OCI-LY7 (cell line): ENCODE measurements around the gene COL16A1. TPM values are rescaled to one million over a fixed set of nuclear protein-coding genes. Genes with fewer than 3 reads are reported as not detected.

Source experiments
- BruUV-seq: library from RNA; stranded (reverse); fragments of 400-500 nt; replicated peaks from 2 replicates; lab custom pipeline; 2021; lab: Mats Ljungman, UMichigan
- CTCF ChIA-PET: fragments of 300-600 bp; sonication (Branson Sonifier 250); formaldehyde crosslinking; loops from one replicate; lab custom pipeline; 2022; ENCODE audit warnings: antibody characterized with exemption; ENCODE audit not compliant: unreplicated experiment; lab: Charles Lee
- POLR2A ChIA-PET: fragments of 300-600 bp; sonication (Branson Sonifier 250); formaldehyde crosslinking; loops from one replicate; lab custom pipeline; 2022; ENCODE audit warnings: antibody characterized with exemption; lab: Charles Lee
- DNase-seq: peaks from one replicate; pipeline ENCODE4 v3.0.0-alpha.2; 2015; ENCODE audit warnings: low spot score
- H2AFZ ChIP-seq: fragments of 200-600 bp; sonication (generic), shearing (Covaris generic); 2 replicates; pipeline ENCODE4 v1.6.1; 2014; ENCODE audit warnings: mild to moderate bottlenecking, antibody characterized with exemption, low read length, moderate library complexity
- H3K27ac ChIP-seq: fragments of 200-600 bp; sonication (generic); 2 replicates; pipeline ENCODE4 v1.5.1; 2014; ENCODE audit warnings: mixed run types, low read depth, mild to moderate bottlenecking, moderate library complexity, low read length, inconsistent platforms; ENCODE audit not compliant: poor library complexity, severe bottlenecking
- H3K36me3 ChIP-seq: fragments of 200-600 bp; sonication (generic); 2 replicates; pipeline ENCODE4 v1.6.1; 2014; ENCODE audit warnings: mild to moderate bottlenecking, antibody characterized with exemption, low read length, moderate library complexity, mixed read lengths; ENCODE audit not compliant: insufficient read depth
- H3K4me1 ChIP-seq: fragments of 200-600 bp; sonication (generic); 2 replicates; pipeline ENCODE4 v1.5.1; 2014; ENCODE audit warnings: mild to moderate bottlenecking, low read length; ENCODE audit not compliant: insufficient read depth, poor library complexity, severe bottlenecking
- H3K4me2 ChIP-seq: fragments of 200-600 bp; sonication (generic); 2 replicates; pipeline ENCODE4 v1.6.1; 2014; ENCODE audit warnings: mild to moderate bottlenecking, low read length
- H3K4me3 ChIP-seq: fragments of 200-600 bp; sonication (generic); 2 replicates; pipeline ENCODE4 v1.5.1; 2014; ENCODE audit warnings: mild to moderate bottlenecking, low read depth, low read length; ENCODE audit not compliant: poor library complexity, severe bottlenecking
- H3K79me2 ChIP-seq: fragments of 200-600 bp; sonication (generic); 2 replicates; pipeline ENCODE4 v1.6.1; 2016; ENCODE audit warnings: low read depth, mild to moderate bottlenecking, low read length, moderate library complexity, mixed read lengths; ENCODE audit not compliant: insufficient read depth
- H3K9me2 ChIP-seq: fragments of 200-600 bp; sonication (generic); 2 replicates; pipeline ENCODE4 v1.6.1; 2016; ENCODE audit warnings: mild to moderate bottlenecking, low read length, mixed read lengths; ENCODE audit not compliant: insufficient read depth
- H3K9me3 ChIP-seq: fragments of 200-600 bp; sonication (generic); 2 replicates; pipeline ENCODE4 v1.6.1; 2014; ENCODE audit warnings: mild to moderate bottlenecking, mixed run types, low read length, mixed read lengths
- H4K20me1 ChIP-seq: fragments of 200-600 bp; sonication (generic); 2 replicates; pipeline ENCODE4 v1.6.1; 2014; ENCODE audit warnings: mild to moderate bottlenecking, antibody characterized with exemption, low read length, moderate library complexity, mixed read lengths; ENCODE audit not compliant: insufficient read depth
- CTCF ChIP-seq: fragments of 200-600 bp; sonication (generic); conservative IDR thresholded peaks from 2 replicates; pipeline ENCODE4 v1.5.1; 2014; ENCODE audit warnings: mild to moderate bottlenecking, antibody characterized with exemption, low read length, moderate library complexity, mixed read lengths
- EZH2phosphoT487 ChIP-seq: fragments of 200-600 bp; sonication (generic); IDR thresholded peaks from 2 replicates; pipeline ENCODE4 v1.6.1; 2018; ENCODE audit warnings: low read depth, borderline replicate concordance, mild to moderate bottlenecking, mixed run types, antibody characterized with exemption, low read length, moderate library complexity, mixed read lengths
- intact Hi-C: fragments of 100-400 bp; cut with micrococcal nuclease; formaldehyde crosslinking; loops from one replicate; pipeline ENCODE4 v1.10.0; 2022; ENCODE audit not compliant: unreplicated experiment
- total RNA-seq, 2 experiments: library from RNA; depleted of rRNA in 1 of 2; stranded (reverse); fragments of >200 nt in 1 of 2; shearing (Covaris generic) in 1 of 2; gene quantifications; 2 replicates each; pipeline ENCODE4 v1.2.3, GENCODE V29; 2014 to 2022

The COL16A1 gene
- total RNA-seq, 2 experiments from 2014 or later, result not detected

GRCh38 chr1:31666263-31666963 is 37.4 kb downstream of the COL16A1 start:
- Histone ChIP-seq H3K9me3 (no peaks in the 10 kb centered on the region), H3K36me3 (no peaks in the 10 kb centered on the region), H3K4me1 (no peaks in the 10 kb centered on the region), H2AFZ (no peak overlapping the region), H3K27ac (no peak overlapping the region), H3K79me2 (no peaks in the 10 kb centered on the region), H3K9me2 (no peaks in the 10 kb centered on the region), H4K20me1 (no peaks in the 10 kb centered on the region), H3K4me2 (no peak overlapping the region), H3K4me3 (no peak overlapping the region)
- no TSS peak for BruUV-seq
- TF ChIP-seq EZH2phosphoT487, result no peak
- TF ChIP-seq CTCF, result no peak
- CTCF ChIA-PET, result interaction anchor here (0.9 kb wide), 1 partner anchor 79 kb away, joined by 4 read pairs; no protein-coding TSS in a partner anchor
- intact Hi-C loops, result no loop called here
- POLR2A ChIA-PET, result interaction anchor here (0.5 kb wide), 1 partner anchor 9 kb away, joined by 7 read pairs; no protein-coding TSS in a partner anchor
- no peak for DNase-seq

- no peaks in the 10 kb centered on the region for H3K9me3 ChIP-seq
- POLR2A ChIA-PET, result no interaction called here
- intact Hi-C loops, result no loop called here
- no peaks in the 10 kb centered on the region for H3K79me2 ChIP-seq
- H3K36me3 ChIP-seq, result no peaks in the 10 kb centered on the region
- H3K9me2 ChIP-seq, result no peaks in the 10 kb centered on the region
- no peaks in the 10 kb centered on the region for H3K4me1 ChIP-seq
- DNase-seq, result no peak
- CTCF ChIA-PET, result interaction anchor here (0.9 to 1.0 kb wide), 2 partner anchors 80 to 97 kb away, joined by 4 to 5 read pairs; no protein-coding TSS in a partner anchor
- no peaks in the 10 kb centered on the region for H4K20me1 ChIP-seq
- no peak overlapping the region for H2AFZ ChIP-seq
- H3K4me3 ChIP-seq, result no peak overlapping the region
- H3K4me2 ChIP-seq, result no peak overlapping the region
- BruUV-seq, result no TSS peak
- TF ChIP-seq CTCF (no peak), EZH2phosphoT487 (no peak)
- H3K27ac ChIP-seq, result no peak overlapping the region
Measured at GRCh38 chr1:31665234-31665878, 38.5 kb downstream of the COL16A1 start.
